Activated naive CD8-positive, alpha-beta T cell treated with anti-CD3 and anti-CD28 coated beads, Interleukin-2, amount 10 ng/mL, durations not matched to agents 7 days and 5 days (primary cell): Measurements from ENCODE around the gene RAB7A. TPM values are rescaled to one million over a fixed set of nuclear protein-coding genes. Genes with fewer than 3 reads are reported as not detected.
"Not testable (repeated sequence)": the region's sequence is repeated elsewhere in the genome, so short reads cannot be mapped to it uniquely, and the experiment has no call there.

Experiments
- ATAC-seq: fragments of 150-1000 bp; cut with Tn5 transposase; one replicate; pipeline ENCODE4 v1.10.0; 2021; ENCODE audit warnings: low read depth, moderate library complexity
- POLR2A ChIA-PET: fragments of 350-600 bp; sonication (Branson Sonifier 250); formaldehyde crosslinking; loops from one replicate; lab custom pipeline; 2021; ENCODE audit warnings: antibody characterized with exemption; lab: Charles Lee
- DNase-seq: peaks from one replicate; pipeline ENCODE4 v3.0.0; 2021
- H3K27ac Mint-ChIP-seq: one replicate; pipeline ENCODE4 v1.8.0; 2022; ENCODE audit warnings: mild to moderate bottlenecking, mixed read lengths
- H3K27me3 Mint-ChIP-seq: one replicate; pipeline ENCODE4 v1.8.0; 2022; ENCODE audit warnings: mild to moderate bottlenecking, moderate library complexity, mixed read lengths
- H3K36me3 Mint-ChIP-seq: one replicate; pipeline ENCODE4 v1.8.0; 2021; ENCODE audit warnings: mild to moderate bottlenecking, mixed read lengths
- H3K4me1 Mint-ChIP-seq: one replicate; pipeline ENCODE4 v1.8.0; 2021; ENCODE audit warnings: mixed read lengths
- H3K4me3 Mint-ChIP-seq: one replicate; pipeline ENCODE4 v1.8.0; 2022; ENCODE audit warnings: mild to moderate bottlenecking, moderate library complexity, mixed read lengths
- H3K9me3 Mint-ChIP-seq: one replicate; pipeline ENCODE4 v1.8.0; 2021; ENCODE audit warnings: mixed read lengths
- total RNA-seq, 2 experiments: library from RNA; stranded (reverse); gene quantifications; one replicate each; pipeline ENCODE4 v1.2.3, GENCODE V29; 2021

RAB7A gene
- total RNA-seq, 2 experiments from 2014 or later, result 197 to 199 TPM

GRCh38 chr3:128745742-128746141, 19.8 kb downstream of the RAB7A start:
- no peak for ATAC-seq
- DNase-seq, result no peak
- POLR2A ChIA-PET, result interaction anchor here (1.4 kb wide), 1 partner anchor 10 kb away, joined by 3 read pairs; no protein-coding TSS in a partner anchor
- H3K27me3 Mint-ChIP-seq, result no peaks in the 10 kb centered on the region
- H3K4me1 Mint-ChIP-seq, result peaks cover 10% of the 10 kb centered on the region
- H3K4me3 Mint-ChIP-seq, result no peak overlapping the region
- no peak overlapping the region for H3K27ac Mint-ChIP-seq
- peaks cover 49% of the 10 kb centered on the region for H3K36me3 Mint-ChIP-seq
- H3K9me3 Mint-ChIP-seq, result peaks cover 5% of the 10 kb centered on the region

- Mint-ChIP-seq H3K9me3 (peaks cover 3% of the 10 kb centered on the region), H3K36me3 (peaks cover 49% of the 10 kb centered on the region), H3K4me3 (no peak overlapping the region), H3K27ac (no peak overlapping the region), H3K4me1 (peaks cover 12% of the 10 kb centered on the region), H3K27me3 (no peaks in the 10 kb centered on the region)
- POLR2A ChIA-PET, result interaction anchor here (1.4 kb wide), 1 partner anchor 11 kb away, joined by 3 read pairs; no protein-coding TSS in a partner anchor
- ATAC-seq (no peak), DNase-seq (no peak)
Measured at GRCh38 chr3:128746881-128747280, 20.9 kb downstream of the RAB7A start.

- H3K27me3 Mint-ChIP-seq, result no peaks in the 10 kb centered on the region
- ATAC-seq, result no peak
- H3K27ac Mint-ChIP-seq, result no peak overlapping the region
- peaks cover 45% of the 10 kb centered on the region for H3K36me3 Mint-ChIP-seq
- no peak for DNase-seq
- no peak overlapping the region for H3K4me3 Mint-ChIP-seq
- H3K4me1 Mint-ChIP-seq, result peaks cover 18% of the 10 kb centered on the region
- POLR2A ChIA-PET, result no interaction called here
- H3K9me3 Mint-ChIP-seq, result no peaks in the 10 kb centered on the region
Measured at GRCh38 chr3:128748557-128748956, 22.6 kb downstream of the RAB7A start.

GRCh38 chr3:128749035-128749434, 23.1 kb downstream of the RAB7A start:
- Mint-ChIP-seq H3K36me3 (peaks cover 40% of the 10 kb centered on the region), H3K9me3 (no peaks in the 10 kb centered on the region), H3K4me1 (peaks cover 22% of the 10 kb centered on the region), H3K27ac (no peak overlapping the region), H3K4me3 (no peak overlapping the region), H3K27me3 (no peaks in the 10 kb centered on the region)
- DNase-seq (no peak), ATAC-seq (no peak)
- POLR2A ChIA-PET, result interaction anchor here (0.5 to 0.6 kb wide), 2 partner anchors 9 to 12 kb away, joined by 3 to 5 read pairs; no protein-coding TSS in a partner anchor

- POLR2A ChIA-PET, result interaction anchor here (0.5 to 0.6 kb wide), 2 partner anchors 10 to 12 kb away, joined by 3 to 5 read pairs; no protein-coding TSS in a partner anchor
- not testable (repeated sequence) for H3K4me3 Mint-ChIP-seq, H3K9me3 Mint-ChIP-seq, H3K27me3 Mint-ChIP-seq, DNase-seq, H3K27ac Mint-ChIP-seq, ATAC-seq
- peaks cover 24% of the 10 kb centered on the region for H3K4me1 Mint-ChIP-seq
- H3K36me3 Mint-ChIP-seq, result peaks cover 40% of the 10 kb centered on the region
Measured at GRCh38 chr3:128749561-128749960, 23.6 kb downstream of the RAB7A start.

GRCh38 chr3:128753715-128754114, 27.7 kb downstream of the RAB7A start:
- peaks cover 39% of the 10 kb centered on the region for H3K36me3 Mint-ChIP-seq
- H3K9me3 Mint-ChIP-seq, result peaks cover 2% of the 10 kb centered on the region
- H3K27ac Mint-ChIP-seq, result no peak overlapping the region
- no peak for ATAC-seq
- no peak for DNase-seq
- no peaks in the 10 kb centered on the region for H3K27me3 Mint-ChIP-seq
- POLR2A ChIA-PET, result no interaction called here
- H3K4me3 Mint-ChIP-seq, result no peak overlapping the region
- peaks cover 25% of the 10 kb centered on the region for H3K4me1 Mint-ChIP-seq

- H3K4me1 Mint-ChIP-seq, result peaks cover 19% of the 10 kb centered on the region
- peaks cover 19% of the 10 kb centered on the region for H3K36me3 Mint-ChIP-seq
- H3K4me3 Mint-ChIP-seq, result no peak overlapping the region
- POLR2A ChIA-PET, result interaction anchor here (1.3 kb wide), 1 partner anchor 28 kb away, joined by 4 read pairs; no protein-coding TSS in a partner anchor
- H3K9me3 Mint-ChIP-seq, result peaks cover 2% of the 10 kb centered on the region
- ATAC-seq (no peak), DNase-seq (no peak)
- H3K27me3 Mint-ChIP-seq, result no peaks in the 10 kb centered on the region
- H3K27ac Mint-ChIP-seq, result no peak overlapping the region
Measured at GRCh38 chr3:128760042-128760441, 34.1 kb downstream of the RAB7A start.

GRCh38 chr3:128760881-128761280, 34.9 kb downstream of the RAB7A start:
- POLR2A ChIA-PET, result interaction anchor here (0.6 to 1.3 kb wide), 2 partner anchors 27 to 1102 kb away, joined by 4 read pairs; no protein-coding TSS in a partner anchor
- no peak for ATAC-seq
- H3K27me3 Mint-ChIP-seq, result no peaks in the 10 kb centered on the region
- H3K36me3 Mint-ChIP-seq, result peaks cover 19% of the 10 kb centered on the region
- H3K27ac Mint-ChIP-seq, result no peak overlapping the region
- no peak for DNase-seq
- H3K4me3 Mint-ChIP-seq, result no peak overlapping the region
- H3K9me3 Mint-ChIP-seq, result peaks cover 2% of the 10 kb centered on the region
- peaks cover 21% of the 10 kb centered on the region for H3K4me1 Mint-ChIP-seq

GRCh38 chr3:128761392-128761791, 35.4 kb downstream of the RAB7A start:
- peaks cover 2% of the 10 kb centered on the region for H3K9me3 Mint-ChIP-seq
- no peak for ATAC-seq
- peaks cover 24% of the 10 kb centered on the region for H3K4me1 Mint-ChIP-seq
- peaks cover 21% of the 10 kb centered on the region for H3K36me3 Mint-ChIP-seq
- H3K27me3 Mint-ChIP-seq, result no peaks in the 10 kb centered on the region
- no peak overlapping the region for H3K27ac Mint-ChIP-seq
- H3K4me3 Mint-ChIP-seq, result no peak overlapping the region
- POLR2A ChIA-PET, result no interaction called here
- DNase-seq, result no peak

- peak; percentile 77 for ATAC-seq
- DNase-seq, result no peak
- peak overlapping the region; percentile 42 for H3K27ac Mint-ChIP-seq
- no peaks in the 10 kb centered on the region for H3K9me3 Mint-ChIP-seq
- H3K4me3 Mint-ChIP-seq, result no peak overlapping the region
- POLR2A ChIA-PET, result no interaction called here
- no peaks in the 10 kb centered on the region for H3K27me3 Mint-ChIP-seq
- H3K4me1 Mint-ChIP-seq, result peaks cover 39% of the 10 kb centered on the region
- peaks cover 24% of the 10 kb centered on the region for H3K36me3 Mint-ChIP-seq
Measured at GRCh38 chr3:128763967-128764366, 38.0 kb downstream of the RAB7A start.

- Mint-ChIP-seq H3K36me3 (peaks cover 26% of the 10 kb centered on the region), H3K4me3 (no peak overlapping the region), H3K27ac (no peak overlapping the region), H3K27me3 (no peaks in the 10 kb centered on the region), H3K9me3 (no peaks in the 10 kb centered on the region), H3K4me1 (peaks cover 40% of the 10 kb centered on the region)
- ATAC-seq (no peak), DNase-seq (no peak)
- POLR2A ChIA-PET, result no interaction called here
Measured at GRCh38 chr3:128764863-128765262, 38.9 kb downstream of the RAB7A start.

- peak overlapping the region; percentile 11 for H3K4me3 Mint-ChIP-seq
- POLR2A ChIA-PET, result no interaction called here
Measured at GRCh38 chr3:128767094-128767750, 41.2 kb downstream of the RAB7A start.

GRCh38 chr3:128768471-128768870, 42.5 kb downstream of the RAB7A start:
- H3K27me3 Mint-ChIP-seq, result no peaks in the 10 kb centered on the region
- H3K27ac Mint-ChIP-seq, result no peak overlapping the region
- ATAC-seq, result no peak
- DNase-seq, result no peak
- peaks cover 40% of the 10 kb centered on the region for H3K4me1 Mint-ChIP-seq
- no peak overlapping the region for H3K4me3 Mint-ChIP-seq
- H3K36me3 Mint-ChIP-seq, result peaks cover 40% of the 10 kb centered on the region
- H3K9me3 Mint-ChIP-seq, result peaks cover 2% of the 10 kb centered on the region
- POLR2A ChIA-PET, result interaction anchor here (0.6 kb wide), 2 partner anchors 26 to 30 kb away, joined by 3 to 5 read pairs; no protein-coding TSS in a partner anchor

More at GRCh38 chr3:128767094-128767750, 41.2 kb downstream of the RAB7A start:
- no peaks in the 10 kb centered on the region for H3K9me3 Mint-ChIP-seq
- H3K36me3 Mint-ChIP-seq, result peaks cover 36% of the 10 kb centered on the region
- ATAC-seq (no peak), DNase-seq (no peak)
- H3K4me1 Mint-ChIP-seq, result peaks cover 45% of the 10 kb centered on the region
- no peak overlapping the region for H3K27ac Mint-ChIP-seq
- H3K27me3 Mint-ChIP-seq, result no peaks in the 10 kb centered on the region

GRCh38 chr3:128770387-128770786, 44.4 kb downstream of the RAB7A start:
- peaks cover 2% of the 10 kb centered on the region for H3K9me3 Mint-ChIP-seq
- POLR2A ChIA-PET, result no interaction called here
- no peak overlapping the region for H3K27ac Mint-ChIP-seq
- ATAC-seq (no peak), DNase-seq (no peak)
- H3K4me1 Mint-ChIP-seq, result peaks cover 37% of the 10 kb centered on the region
- H3K27me3 Mint-ChIP-seq, result no peaks in the 10 kb centered on the region
- no peak overlapping the region for H3K4me3 Mint-ChIP-seq
- peaks cover 35% of the 10 kb centered on the region for H3K36me3 Mint-ChIP-seq
